RKO (cell line): ENCODE results near the gene MAX.
A peak's percentile ranks its signal among the peaks of the same experiment; 100 is the strongest.
"Not testable (repeated sequence)": the region's sequence is repeated elsewhere in the genome, so short reads cannot be mapped to it uniquely, and the experiment has no call there.

Experiments used
- DNase-seq: peaks from one replicate; pipeline ENCODE4 v3.0.0-alpha.2; 2016; ENCODE audit warnings: low spot score

Gene MAX

DNA sequence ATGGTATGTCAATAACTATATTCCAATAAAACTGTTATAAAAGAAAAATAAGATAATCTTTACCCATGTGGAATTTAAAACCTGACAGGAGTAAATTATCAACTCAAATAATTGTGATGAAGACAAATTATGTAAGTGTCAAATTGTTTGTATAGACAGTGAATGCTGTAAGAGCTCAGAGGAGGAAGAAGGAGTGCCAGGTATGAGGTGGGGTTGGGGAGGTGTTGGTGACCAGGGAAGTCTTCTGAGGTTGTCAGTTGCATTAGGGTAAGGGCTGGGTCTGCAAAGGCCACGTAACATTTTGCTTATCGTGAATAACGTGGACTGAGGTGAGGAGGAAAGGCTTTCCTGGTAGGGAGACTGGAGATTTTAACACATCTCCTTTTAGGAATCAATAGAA lies 2.5 kb upstream of the MAX start:
- no peak for DNase-seq

DNA sequence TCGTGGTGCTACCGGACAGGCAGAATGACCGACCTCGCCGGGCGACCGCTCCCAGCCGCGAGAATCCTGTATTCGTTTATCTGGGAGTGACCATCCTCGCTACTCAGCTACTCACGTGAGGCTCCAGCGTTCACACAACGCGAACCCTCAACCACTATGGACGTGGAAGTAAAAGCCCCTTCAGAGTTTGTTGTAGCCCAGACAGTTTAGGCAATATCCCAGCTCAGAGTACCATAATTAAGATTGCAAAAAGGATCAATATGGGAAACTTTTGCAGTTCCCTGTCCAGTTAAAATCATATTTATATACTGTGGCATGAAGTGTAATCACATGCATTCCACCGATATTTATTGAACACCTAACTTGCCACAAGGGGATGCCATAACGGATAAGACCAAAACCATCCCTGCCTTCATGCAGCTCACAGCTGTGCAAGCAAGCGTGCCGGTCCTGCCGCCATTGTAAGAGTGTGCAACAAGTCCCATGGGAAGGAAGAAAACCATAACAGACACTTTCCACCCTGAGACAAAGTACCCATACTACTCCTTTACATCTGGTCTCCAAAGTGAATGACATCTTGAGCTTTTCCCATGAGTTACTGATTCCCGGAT lies 938 bp upstream of the MAX start:
- DNase-seq, result peak; percentile 35

DNA sequence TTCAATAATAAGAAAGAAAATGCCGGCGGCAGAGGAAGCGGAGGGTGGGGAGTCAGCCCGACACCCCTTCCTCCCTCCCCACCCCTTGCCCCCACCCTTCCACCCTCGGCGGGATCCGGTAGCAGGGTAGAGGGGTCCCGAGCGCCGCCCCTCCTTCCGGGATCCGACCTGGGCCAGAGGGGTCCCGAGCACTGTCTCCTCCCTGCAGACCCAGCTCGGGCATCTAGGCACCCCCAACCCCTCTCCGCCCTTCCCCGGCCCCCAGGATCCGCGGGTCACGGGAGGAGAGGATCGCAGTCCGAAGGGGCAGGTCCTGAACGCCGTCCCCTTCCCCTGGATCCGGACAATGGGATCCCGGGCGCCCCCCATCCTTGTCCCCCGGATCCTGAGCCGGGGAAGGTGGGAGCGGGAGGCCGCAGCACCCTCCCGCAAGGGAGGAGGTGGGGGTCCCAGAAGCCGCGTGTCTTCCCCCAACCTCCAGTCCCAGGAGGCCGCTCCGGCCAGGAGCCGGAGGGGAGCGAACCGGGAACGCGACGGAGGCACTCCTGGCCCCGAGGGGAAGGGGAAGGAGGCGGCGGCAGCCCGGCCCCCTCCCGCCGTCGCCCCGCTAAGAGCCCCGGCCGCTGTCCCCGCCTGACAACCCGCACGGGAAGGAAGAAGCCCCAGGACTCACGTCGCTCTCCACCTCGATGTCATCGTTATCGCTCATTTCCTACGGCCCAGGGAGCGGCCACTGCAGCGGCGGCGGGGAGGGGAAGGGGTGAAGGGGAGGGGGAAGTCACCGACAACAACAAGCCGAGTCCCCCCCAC lies 481 bp downstream of the MAX start:
- no peak for DNase-seq

DNA sequence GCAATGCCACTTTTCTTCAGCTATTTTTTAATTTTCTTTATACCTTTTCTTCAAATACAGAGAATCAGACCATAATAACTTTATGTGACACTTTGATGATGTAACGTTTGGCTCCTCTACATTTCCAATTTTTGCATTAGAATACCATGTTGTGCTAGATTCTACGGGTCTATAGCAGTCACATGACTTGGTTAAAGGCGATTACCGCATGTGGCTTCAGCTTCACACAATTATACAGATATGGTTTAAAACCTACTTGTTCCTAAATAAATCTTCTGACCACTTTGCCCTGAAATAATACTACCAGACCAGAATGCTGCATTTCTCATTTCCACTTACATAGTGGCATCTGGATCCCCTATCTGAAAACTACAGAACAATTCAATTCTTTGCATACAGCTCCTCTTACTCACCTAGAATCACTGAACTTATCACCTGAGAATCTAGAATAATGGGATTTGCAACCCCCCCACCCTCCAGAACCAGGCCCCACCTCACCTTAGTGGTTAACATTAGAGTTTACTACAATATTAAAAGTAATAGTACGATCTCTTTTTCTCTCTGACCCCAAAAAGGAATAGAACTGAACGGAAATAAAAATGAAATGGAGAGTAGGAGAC lies 1.3 kb downstream of the MAX start:
- peak; percentile 30 for DNase-seq

DNA sequence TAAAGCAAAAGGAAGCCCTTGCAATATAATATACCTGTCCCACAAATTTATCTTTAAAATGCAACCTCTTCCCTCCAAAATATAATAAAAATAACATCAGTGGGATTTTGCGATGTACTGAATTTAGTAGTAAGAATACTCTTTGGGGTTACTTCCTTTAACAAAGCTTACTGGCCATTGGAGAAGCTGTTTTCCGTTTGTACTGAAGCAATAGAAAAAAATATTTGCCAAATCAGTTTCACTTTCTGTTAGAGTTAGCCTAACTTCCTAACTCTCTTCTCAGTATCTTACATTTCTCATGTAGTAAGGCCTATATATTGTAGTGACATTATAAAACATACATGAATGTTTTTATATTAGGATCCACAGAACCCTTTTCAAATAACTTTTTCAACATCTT lies 3.7 kb downstream of the MAX start:
- no peak for DNase-seq

- DNase-seq, result no peak
Measured at GRCh38 chr14:65096323-65097089, 5.8 kb downstream of the MAX start.

GRCh38 chr14:65095633-65096205 lies 6.6 kb downstream of the MAX start:
- no peak for DNase-seq

- no peak for DNase-seq
Measured at GRCh38 chr14:65092349-65092748, 10.0 kb downstream of the MAX start.

- DNase-seq, result not testable (repeated sequence)
Measured at GRCh38 chr14:65087835-65088234, 14.5 kb downstream of the MAX start.

DNA sequence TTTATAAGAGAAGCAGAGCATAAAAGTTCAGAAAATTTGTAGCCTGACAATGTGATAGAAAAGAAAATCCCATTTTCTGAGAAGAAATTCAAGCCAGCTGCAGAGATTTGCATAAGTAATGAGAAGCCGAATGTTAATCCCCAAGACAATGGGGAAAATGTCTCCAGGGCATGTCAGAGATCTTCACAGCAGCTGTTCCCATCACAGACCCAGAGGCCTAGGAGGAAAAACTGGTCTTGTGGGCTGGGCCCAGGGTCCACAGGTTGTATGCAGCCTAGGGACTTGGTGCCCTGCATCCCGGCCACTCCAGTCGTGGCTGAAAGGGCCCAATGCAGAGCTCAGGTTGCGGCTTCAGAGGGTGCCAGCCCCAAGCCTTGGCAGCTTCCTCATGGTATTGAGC lies 15.6 kb downstream of the MAX start:
- DNase-seq, result not testable (repeated sequence)

- DNase-seq, result no peak
Measured at GRCh38 chr14:65084554-65085505, 17.5 kb downstream of the MAX start.

- DNase-seq, result no peak
Measured at GRCh38 chr14:65082930-65083329, 19.4 kb downstream of the MAX start.

- DNase-seq, result no peak
Measured at GRCh38 chr14:65080960-65081747, 21.2 kb downstream of the MAX start.

- DNase-seq, result no peak
Measured at GRCh38 chr14:65079768-65080167, 22.5 kb downstream of the MAX start.

DNA sequence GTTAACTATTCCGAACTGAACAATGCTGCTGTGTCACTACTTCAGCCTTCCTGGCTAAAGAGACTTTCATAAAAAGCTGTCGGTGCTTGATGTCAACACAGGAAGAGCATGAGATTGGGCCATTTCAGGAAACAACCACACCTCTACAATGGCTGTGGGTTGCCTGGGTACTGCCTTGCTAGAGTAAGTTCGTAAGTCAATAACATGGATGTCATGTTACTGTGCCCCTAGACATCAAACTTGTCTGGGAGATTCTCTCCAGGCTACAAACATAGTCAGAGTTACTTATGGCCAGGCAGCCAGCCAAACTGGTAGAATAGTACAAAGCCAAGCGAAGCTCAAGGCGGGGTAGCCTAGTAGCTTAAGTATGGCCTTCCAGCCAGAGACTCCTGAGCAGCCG lies 23.1 kb downstream of the MAX start:
- DNase-seq, result no peak

DNA sequence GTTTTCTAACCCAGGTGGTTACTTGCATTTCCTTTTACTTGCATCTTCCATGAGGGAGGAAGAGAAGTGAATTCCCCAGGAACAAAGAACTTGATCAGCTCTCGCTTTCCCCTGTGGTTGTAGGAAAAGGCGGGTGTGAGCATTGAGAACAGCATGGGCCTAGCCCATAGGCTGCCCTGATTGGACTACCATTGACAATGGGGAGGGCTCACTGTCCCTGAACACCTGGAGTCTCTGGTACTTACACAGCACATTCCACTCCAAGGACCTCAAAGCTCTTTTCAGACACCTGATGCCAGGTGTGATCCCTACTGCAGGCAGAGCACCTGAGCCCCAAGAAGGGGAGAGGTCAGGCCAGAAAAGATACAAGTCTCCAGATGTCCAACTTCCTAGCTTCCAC lies 25.0 kb downstream of the MAX start:
- DNase-seq, result no peak

- DNase-seq, result no peak
Measured at GRCh38 chr14:65075628-65076325, 26.5 kb downstream of the MAX start.

DNA sequence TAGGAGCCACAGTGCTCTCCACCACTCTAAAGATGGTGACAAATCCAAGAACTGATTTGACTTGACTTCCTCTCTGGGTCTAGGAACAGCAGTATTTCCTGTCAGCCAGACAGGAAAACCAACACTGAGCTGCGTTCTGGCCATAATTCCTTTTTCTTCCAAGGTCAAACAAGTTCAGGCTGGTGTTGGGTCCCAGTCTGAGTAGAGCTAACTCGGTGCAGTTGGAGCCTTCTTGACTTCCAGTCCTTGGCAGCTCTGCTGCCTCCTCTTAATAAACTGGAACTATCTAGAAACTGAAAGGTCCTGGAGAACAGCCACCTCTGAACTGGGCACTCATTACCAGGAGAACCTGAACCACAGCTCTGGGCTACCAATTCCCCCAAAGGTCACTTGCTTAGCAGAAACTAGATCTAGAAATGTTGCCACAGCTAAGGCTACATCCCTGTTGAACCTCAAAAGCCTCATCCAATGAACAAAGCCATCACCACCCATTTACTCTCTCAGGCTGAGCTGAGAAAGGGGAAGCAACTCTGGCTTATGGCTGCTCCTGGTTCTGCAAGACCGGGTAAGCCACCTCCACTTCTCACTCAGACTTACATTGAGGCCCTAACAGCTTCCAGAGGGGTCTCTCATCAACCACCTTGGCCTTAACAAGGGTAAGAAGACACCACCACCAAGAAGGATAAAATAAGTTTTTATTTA lies 27.7 kb downstream of the MAX start:
- DNase-seq, result no peak

DNA sequence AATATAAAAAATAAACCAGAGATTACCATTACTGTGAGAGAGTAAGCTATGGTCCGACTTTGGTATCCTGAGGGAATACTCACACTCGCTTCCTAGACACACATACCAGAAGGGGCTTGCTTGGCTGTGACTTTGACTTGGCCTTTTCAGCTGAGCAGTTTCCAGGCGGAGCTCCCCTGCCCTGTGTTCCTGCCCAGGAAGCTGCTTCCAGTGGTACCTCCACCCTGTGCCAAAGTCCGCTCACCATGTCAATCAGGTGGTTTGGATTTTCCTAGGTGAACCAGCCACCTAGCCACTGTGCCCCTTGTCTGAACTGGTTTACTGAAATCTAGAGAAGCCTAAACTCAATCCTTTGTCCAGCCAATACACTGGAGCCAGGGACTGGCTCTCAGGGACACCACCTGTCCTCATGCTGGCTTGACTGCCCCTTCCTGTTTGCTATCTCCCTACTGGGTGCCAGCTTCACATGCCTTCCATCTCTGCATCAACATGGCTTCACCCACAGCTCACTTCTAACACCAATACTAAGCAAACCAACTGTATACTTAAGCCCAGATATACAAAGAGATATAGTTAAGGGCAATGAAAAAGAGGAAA lies 28.6 kb downstream of the MAX start:
- DNase-seq, result no peak
